T-helper 1 cell treated with Interleukin-12 subunit alpha and Interleukin-12 subunit beta and Interleukin-4 antibody, amounts not matched to agents 30 μg/mL and 1 μg/mL, for 36 hours (primary cell): ENCODE results near the gene RPS17.

Experiments used
- H3K27ac Mint-ChIP-seq: one replicate; pipeline ENCODE4 v1.8.0; 2021; ENCODE audit warnings: mild to moderate bottlenecking, mixed read lengths
- H3K27me3 Mint-ChIP-seq: one replicate; pipeline ENCODE4 v1.8.0; 2021; ENCODE audit warnings: low read depth, mixed read lengths
- H3K36me3 Mint-ChIP-seq: one replicate; pipeline ENCODE4 v1.8.0; 2021; ENCODE audit warnings: low read depth, mixed read lengths
- H3K4me1 Mint-ChIP-seq: one replicate; pipeline ENCODE4 v1.8.0; 2021; ENCODE audit warnings: low read depth, mixed read lengths
- H3K4me3 Mint-ChIP-seq: one replicate; pipeline ENCODE4 v1.8.0; 2021; ENCODE audit warnings: mild to moderate bottlenecking, moderate library complexity, mixed read lengths
- H3K9me3 Mint-ChIP-seq: one replicate; pipeline ENCODE4 v1.8.0; 2021; ENCODE audit warnings: mixed read lengths

The RPS17 gene

GRCh38 chr15:82556315-82557035 lies 16.2 kb upstream of the RPS17 start:
- Mint-ChIP-seq H3K4me1 (no peaks in the 10 kb centered on the region), H3K36me3 (no peaks in the 10 kb centered on the region), H3K27me3 (peaks cover 27% of the 10 kb centered on the region), H3K4me3 (no peak overlapping the region), H3K27ac (no peak overlapping the region), H3K9me3 (no peaks in the 10 kb centered on the region)

DNA sequence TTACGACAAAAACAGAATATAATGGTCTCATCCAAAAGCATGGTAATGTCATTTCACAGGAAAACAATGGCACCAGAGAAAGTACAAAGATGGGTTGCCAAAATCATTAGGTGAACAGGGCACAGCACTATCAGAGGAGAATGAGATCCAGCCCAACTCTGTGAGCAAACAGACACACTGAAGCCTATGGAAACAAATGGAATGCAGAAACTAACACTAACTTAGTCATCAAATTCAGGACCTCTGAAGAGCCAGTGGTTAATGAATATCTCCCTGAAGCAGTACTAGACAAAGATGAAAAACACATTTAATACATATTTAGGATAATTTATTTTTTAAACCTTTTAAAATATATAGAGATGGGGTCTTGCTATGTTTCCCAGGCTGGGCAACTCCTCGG lies 14.6 kb upstream of the RPS17 start:
- Mint-ChIP-seq H3K9me3 (no peaks in the 10 kb centered on the region), H3K27me3 (peaks cover 27% of the 10 kb centered on the region), H3K27ac (no peak overlapping the region), H3K4me3 (no peak overlapping the region), H3K4me1 (no peaks in the 10 kb centered on the region), H3K36me3 (no peaks in the 10 kb centered on the region)

DNA sequence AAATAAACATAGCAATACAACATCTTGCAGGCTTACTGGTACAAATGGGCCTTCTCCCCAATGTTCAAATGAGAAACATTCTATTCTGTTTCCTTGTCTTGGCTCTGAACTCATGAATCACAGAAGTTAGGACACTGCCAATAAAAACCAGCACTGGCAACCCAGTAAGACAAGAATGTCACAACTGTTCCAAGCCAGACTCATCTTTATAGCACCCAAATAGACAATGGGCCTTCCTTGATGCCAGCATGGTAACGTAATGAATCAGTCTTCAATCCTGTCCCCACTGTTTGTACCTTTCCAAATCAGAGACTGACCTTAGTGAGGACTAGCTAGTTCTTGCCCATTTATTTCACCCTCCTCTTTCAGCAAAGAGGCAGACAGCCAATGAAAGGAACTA lies 14.1 kb upstream of the RPS17 start:
- Mint-ChIP-seq H3K27me3 (peaks cover 27% of the 10 kb centered on the region), H3K4me1 (no peaks in the 10 kb centered on the region), H3K4me3 (no peak overlapping the region), H3K27ac (no peak overlapping the region), H3K36me3 (no peaks in the 10 kb centered on the region), H3K9me3 (no peaks in the 10 kb centered on the region)

DNA sequence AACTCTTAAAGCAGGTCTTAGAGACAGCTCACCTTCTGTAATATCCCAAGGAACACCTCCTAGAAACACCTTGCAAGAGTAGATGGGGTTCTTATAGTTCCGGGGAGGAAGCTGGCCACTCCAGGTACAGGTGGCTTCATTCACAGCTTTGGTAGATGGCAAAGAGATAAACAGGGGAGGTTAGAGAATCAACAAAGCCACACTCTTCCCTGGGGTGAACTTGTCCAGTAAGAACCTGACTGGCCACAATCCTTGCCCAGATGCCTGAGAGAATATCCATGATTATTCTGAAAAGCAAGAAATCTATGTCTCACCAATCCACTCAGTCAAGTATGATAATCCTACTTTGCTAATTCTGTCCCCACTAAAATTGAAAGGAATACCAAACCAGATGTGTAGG lies 13.6 kb upstream of the RPS17 start:
- no peak overlapping the region for H3K4me3 Mint-ChIP-seq
- no peaks in the 10 kb centered on the region for H3K36me3 Mint-ChIP-seq
- peaks cover 27% of the 10 kb centered on the region for H3K27me3 Mint-ChIP-seq
- H3K27ac Mint-ChIP-seq, result no peak overlapping the region
- no peaks in the 10 kb centered on the region for H3K9me3 Mint-ChIP-seq
- no peaks in the 10 kb centered on the region for H3K4me1 Mint-ChIP-seq

GRCh38 chr15:82552861-82553260 lies 12.6 kb upstream of the RPS17 start:
- no peaks in the 10 kb centered on the region for H3K4me1 Mint-ChIP-seq
- H3K27me3 Mint-ChIP-seq, result peaks cover 27% of the 10 kb centered on the region
- H3K36me3 Mint-ChIP-seq, result no peaks in the 10 kb centered on the region
- H3K4me3 Mint-ChIP-seq, result no peak overlapping the region
- H3K9me3 Mint-ChIP-seq, result no peaks in the 10 kb centered on the region
- no peak overlapping the region for H3K27ac Mint-ChIP-seq

- H3K27ac Mint-ChIP-seq, result no peak overlapping the region
- H3K27me3 Mint-ChIP-seq, result peaks cover 24% of the 10 kb centered on the region
- H3K36me3 Mint-ChIP-seq, result no peaks in the 10 kb centered on the region
- H3K4me3 Mint-ChIP-seq, result no peak overlapping the region
- no peaks in the 10 kb centered on the region for H3K9me3 Mint-ChIP-seq
- no peaks in the 10 kb centered on the region for H3K4me1 Mint-ChIP-seq
These were observed 11.5 kb upstream of the RPS17 start for GRCh38 chr15:82551646-82552247.

GRCh38 chr15:82549199-82549665 lies 9.0 kb upstream of the RPS17 start:
- H3K4me3 Mint-ChIP-seq, result no peak overlapping the region
- H3K27me3 Mint-ChIP-seq, result peaks cover 29% of the 10 kb centered on the region
- H3K27ac Mint-ChIP-seq, result no peak overlapping the region
- no peaks in the 10 kb centered on the region for H3K9me3 Mint-ChIP-seq
- H3K36me3 Mint-ChIP-seq, result no peaks in the 10 kb centered on the region
- no peaks in the 10 kb centered on the region for H3K4me1 Mint-ChIP-seq

DNA sequence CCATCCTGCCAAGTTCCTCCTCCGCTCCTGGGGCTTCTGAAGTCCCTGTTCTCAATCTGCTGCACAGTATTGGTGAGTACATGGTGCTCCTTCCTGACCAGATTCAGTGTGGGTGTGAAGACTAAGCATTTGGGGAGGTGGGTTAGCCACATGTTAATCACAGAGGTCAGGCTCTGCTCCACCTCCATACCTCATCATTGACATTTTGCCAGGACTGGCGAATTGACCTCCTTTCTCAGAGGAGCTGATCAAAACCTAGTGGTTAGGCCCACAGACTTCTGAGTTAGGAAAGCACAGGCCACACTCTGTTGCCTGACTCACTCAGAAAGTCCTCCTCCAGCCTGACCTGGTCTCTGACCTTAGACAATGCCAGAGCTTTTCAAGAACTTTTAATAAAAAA lies 8.4 kb upstream of the RPS17 start:
- Mint-ChIP-seq H3K4me1 (no peaks in the 10 kb centered on the region), H3K27me3 (peaks cover 30% of the 10 kb centered on the region), H3K4me3 (no peak overlapping the region), H3K9me3 (no peaks in the 10 kb centered on the region), H3K36me3 (no peaks in the 10 kb centered on the region), H3K27ac (no peak overlapping the region)

- Mint-ChIP-seq H3K36me3 (peaks cover 3% of the 10 kb centered on the region), H3K27me3 (peaks cover 13% of the 10 kb centered on the region), H3K9me3 (no peaks in the 10 kb centered on the region), H3K4me1 (peaks cover 1% of the 10 kb centered on the region), H3K27ac (no peak overlapping the region), H3K4me3 (no peak overlapping the region)
These were observed 5.2 kb upstream of the RPS17 start for GRCh38 chr15:82545478-82545877.

DNA sequence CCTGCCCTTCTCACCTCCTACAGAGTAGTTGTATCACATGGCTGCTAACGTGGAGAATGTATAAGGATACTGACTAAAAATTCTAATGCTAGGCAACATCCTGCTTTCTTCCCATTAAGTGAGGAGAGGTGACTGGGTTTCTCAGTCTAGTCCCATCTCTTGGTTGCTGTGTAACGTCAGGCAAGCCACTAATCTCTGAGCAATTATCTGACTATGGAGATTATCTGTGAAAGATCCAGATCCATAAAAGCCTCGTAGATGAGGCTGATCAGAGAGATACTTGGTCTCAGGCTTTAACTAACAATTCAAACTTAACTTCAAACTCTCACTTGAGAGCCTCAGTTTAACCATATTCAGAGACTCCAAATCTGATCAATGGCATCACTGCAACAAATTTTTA lies 4.7 kb upstream of the RPS17 start:
- H3K4me1 Mint-ChIP-seq, result peaks cover 1% of the 10 kb centered on the region
- H3K36me3 Mint-ChIP-seq, result peaks cover 3% of the 10 kb centered on the region
- H3K27ac Mint-ChIP-seq, result no peak overlapping the region
- H3K9me3 Mint-ChIP-seq, result no peaks in the 10 kb centered on the region
- H3K27me3 Mint-ChIP-seq, result peaks cover 9% of the 10 kb centered on the region
- H3K4me3 Mint-ChIP-seq, result no peak overlapping the region

- peaks cover 1% of the 10 kb centered on the region for H3K4me1 Mint-ChIP-seq
- H3K4me3 Mint-ChIP-seq, result no peak overlapping the region
- peaks cover 7% of the 10 kb centered on the region for H3K36me3 Mint-ChIP-seq
- peaks cover 9% of the 10 kb centered on the region for H3K27me3 Mint-ChIP-seq
- no peak overlapping the region for H3K27ac Mint-ChIP-seq
- no peaks in the 10 kb centered on the region for H3K9me3 Mint-ChIP-seq
These were observed 4.2 kb upstream of the RPS17 start for GRCh38 chr15:82544431-82544830.

DNA sequence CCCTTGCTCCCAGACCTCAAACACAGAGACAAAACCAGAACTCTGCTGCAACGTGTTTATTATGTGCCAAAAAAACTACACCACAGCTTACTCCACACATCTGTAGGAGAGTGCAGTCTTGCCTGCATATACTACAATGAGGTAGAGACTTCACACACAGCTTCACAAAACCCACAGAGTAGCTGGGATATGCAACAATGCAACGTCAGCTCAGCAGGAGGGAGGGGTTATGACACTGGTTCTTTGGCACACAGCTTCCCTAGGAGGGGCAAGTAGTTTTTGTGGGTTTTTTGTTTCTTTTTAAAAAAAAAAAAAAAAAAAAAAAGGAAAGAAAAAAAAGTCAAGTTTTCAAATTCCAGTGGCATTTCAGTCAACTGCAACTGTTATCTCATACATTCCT lies 2.9 kb upstream of the RPS17 start:
- H3K4me3 Mint-ChIP-seq, result no peak overlapping the region
- peaks cover 14% of the 10 kb centered on the region for H3K4me1 Mint-ChIP-seq
- peaks cover 9% of the 10 kb centered on the region for H3K27me3 Mint-ChIP-seq
- H3K27ac Mint-ChIP-seq, result no peak overlapping the region
- no peaks in the 10 kb centered on the region for H3K9me3 Mint-ChIP-seq
- peaks cover 20% of the 10 kb centered on the region for H3K36me3 Mint-ChIP-seq

DNA sequence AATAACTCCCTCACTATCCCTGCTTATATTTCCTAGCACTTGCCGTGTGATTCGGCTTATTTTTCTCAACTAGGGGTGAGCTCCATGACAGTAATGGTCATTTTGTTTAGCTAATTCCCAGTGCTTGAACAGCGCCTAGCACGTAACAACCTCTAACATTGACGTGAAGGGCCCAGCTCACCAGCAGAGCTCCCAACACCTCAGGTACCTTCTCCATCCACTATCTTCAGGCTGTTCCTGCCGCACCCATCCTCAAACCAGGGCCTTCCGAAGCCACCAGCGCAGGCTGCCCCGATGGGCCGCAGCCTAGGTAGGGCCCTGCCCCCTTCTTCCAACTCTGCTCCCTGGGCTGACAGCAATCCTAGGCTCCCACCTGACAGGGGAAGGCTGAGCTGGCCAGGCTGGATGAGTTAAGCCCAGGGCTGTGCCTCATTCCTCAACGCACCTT lies 751 bp upstream of the RPS17 start:
- Mint-ChIP-seq H3K27ac (peak overlapping the region; percentile 94), H3K36me3 (peaks cover 39% of the 10 kb centered on the region), H3K4me1 (peaks cover 26% of the 10 kb centered on the region), H3K9me3 (no peaks in the 10 kb centered on the region), H3K4me3 (peak overlapping the region; percentile 96), H3K27me3 (peaks cover 4% of the 10 kb centered on the region)

DNA sequence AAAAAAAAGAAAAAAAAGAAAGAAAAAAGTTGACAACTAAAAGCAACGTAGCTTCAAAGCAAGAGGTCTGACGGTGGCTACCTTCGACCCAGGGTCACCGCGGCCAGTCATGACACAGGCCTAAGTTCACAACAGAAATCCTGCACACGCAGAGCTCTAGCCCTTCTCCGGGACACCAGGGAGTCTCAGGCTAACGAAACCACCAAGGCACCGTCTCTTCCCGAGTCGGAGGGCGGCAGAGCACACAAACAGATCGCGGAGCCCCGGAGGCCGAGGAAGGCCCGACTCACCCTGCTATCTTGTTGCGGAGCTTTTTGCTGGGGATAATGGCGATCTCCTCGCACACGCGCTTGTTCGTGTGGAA lies 584 bp downstream of the RPS17 start:
- Mint-ChIP-seq H3K9me3 (no peaks in the 10 kb centered on the region), H3K4me3 (peak overlapping the region; percentile 96), H3K27ac (peak overlapping the region; percentile 90), H3K27me3 (peaks cover 4% of the 10 kb centered on the region), H3K4me1 (peaks cover 26% of the 10 kb centered on the region), H3K36me3 (peaks cover 43% of the 10 kb centered on the region)

- Mint-ChIP-seq H3K4me1 (peaks cover 26% of the 10 kb centered on the region), H3K27me3 (peaks cover 4% of the 10 kb centered on the region), H3K27ac (peak overlapping the region; percentile 90), H3K36me3 (peaks cover 48% of the 10 kb centered on the region), H3K4me3 (peak overlapping the region; percentile 96), H3K9me3 (no peaks in the 10 kb centered on the region)
These were observed 1.1 kb downstream of the RPS17 start for GRCh38 chr15:82538961-82539690.
